Suprapubic skin (tissue), 4 donors: Measurements from ENCODE around the gene MRPL14. TPM values are rescaled to one million over a fixed set of nuclear protein-coding genes. Genes with fewer than 3 reads are reported as not detected.

Source experiments
- DNase-seq, 2 donors: peaks; one replicate each; pipeline ENCODE4 v3.0.0-alpha.2; 2019; ENCODE audit warnings: low spot score in 2 of 2
- H3K27ac ChIP-seq: fragments of 200-600 bp; sonication (generic); one replicate; pipeline ENCODE4 v1.5.1; 2019
- H3K27me3 ChIP-seq: fragments of 200-600 bp; sonication (generic); one replicate; pipeline ENCODE4 v1.5.1; 2019
- H3K36me3 ChIP-seq: fragments of 200-600 bp; sonication (generic); one replicate; pipeline ENCODE4 v1.5.1; 2019
- H3K4me1 ChIP-seq: fragments of 200-600 bp; sonication (generic); one replicate; pipeline ENCODE4 v1.5.1; 2019
- H3K4me3 ChIP-seq: fragments of 200-600 bp; sonication (generic); one replicate; pipeline ENCODE4 v1.5.1; 2019; ENCODE audit warnings: mild to moderate bottlenecking
- H3K9me3 ChIP-seq: fragments of 200-600 bp; sonication (generic); one replicate; pipeline ENCODE4 v1.5.1; 2019
- EP300 ChIP-seq: sonication (generic); formaldehyde crosslinking; IDR thresholded peaks from one replicate; pipeline ENCODE4 v1.6.1; 2017; ENCODE audit warnings: antibody characterized with exemption
- POLR2A ChIP-seq, 2 donors: fragments of 450-650 bp; IDR thresholded peaks; one replicate each; pipeline ENCODE4 v1.6.1; 2017; ENCODE audit warnings: antibody characterized with exemption in 2 of 2, mild to moderate bottlenecking in 2 of 2, moderate library complexity in 2 of 2
- POLR2AphosphoS5 ChIP-seq, 3 donors: sonication (generic); formaldehyde crosslinking; IDR thresholded peaks; one replicate each; pipeline ENCODE4 v1.6.1; 2017; ENCODE audit warnings: antibody characterized with exemption in 3 of 3
- WGBS: methylation state at CpG from one replicate; pipeline ENCODE4 v1.1.5; 2018; 5-methylcytosine and 5-hydroxymethylcytosine counted together
- total RNA-seq, 4 donors: library from RNA; depleted of rRNA; stranded (reverse); fragments of >200 nt; gene quantifications; one replicate each; pipeline ENCODE4 v1.1.0, GENCODE V29; 2016
- TF ChIP-seq, protein P1 (sequence below), 2 donors: fragments of 200-600 bp in 1 of 2; fragments of 450-650 bp in 1 of 2; sonication (generic) in 1 of 2; IDR thresholded peaks; one replicate each; pipeline ENCODE4 v1.5.1; 2016 to 2019; ENCODE audit warnings: antibody characterized with exemption in 2 of 2, mild to moderate bottlenecking in 1 of 2, moderate library complexity in 1 of 2

The MRPL14 gene
- total RNA-seq, 4 donors from 2014 or later: 25.1 to 49.8 (median 44.0) TPM

DNA sequence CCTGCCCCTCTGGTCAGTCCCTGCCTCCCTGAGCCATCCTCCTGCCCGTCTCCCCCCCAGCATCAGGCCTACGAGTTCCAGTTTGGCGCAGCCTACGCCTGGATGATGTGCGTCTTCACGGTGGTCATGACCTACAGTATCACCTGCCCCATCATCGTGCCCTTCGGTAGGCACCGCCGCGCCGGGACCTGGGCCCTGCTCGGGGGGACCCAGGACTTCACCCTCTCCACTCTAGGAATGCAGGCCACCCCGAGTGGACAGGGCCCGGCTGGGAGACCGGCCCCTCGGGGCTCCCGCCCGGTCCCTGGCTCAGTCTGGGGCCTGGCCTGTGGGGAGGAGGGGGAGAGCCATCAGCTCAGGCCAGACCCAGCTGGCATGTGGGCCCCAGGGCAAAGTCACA lies 25.3 kb upstream of the MRPL14 start:
- H3K27me3 ChIP-seq: no peaks in the 10 kb centered on the region
- H3K4me1 ChIP-seq: peaks cover 4% of the 10 kb centered on the region
- peaks cover 49% of the 10 kb centered on the region for H3K36me3 ChIP-seq
- no peak overlapping the region for H3K27ac ChIP-seq
- no peaks in the 10 kb centered on the region for H3K9me3 ChIP-seq
- TF ChIP-seq POLR2AphosphoS5 (IDR thresholded peaks at IDR 0.05) (no peak), POLR2A (IDR thresholded peaks at IDR 0.05) (no peak), EP300 (no peak)
- TF ChIP-seq, protein P1, sequence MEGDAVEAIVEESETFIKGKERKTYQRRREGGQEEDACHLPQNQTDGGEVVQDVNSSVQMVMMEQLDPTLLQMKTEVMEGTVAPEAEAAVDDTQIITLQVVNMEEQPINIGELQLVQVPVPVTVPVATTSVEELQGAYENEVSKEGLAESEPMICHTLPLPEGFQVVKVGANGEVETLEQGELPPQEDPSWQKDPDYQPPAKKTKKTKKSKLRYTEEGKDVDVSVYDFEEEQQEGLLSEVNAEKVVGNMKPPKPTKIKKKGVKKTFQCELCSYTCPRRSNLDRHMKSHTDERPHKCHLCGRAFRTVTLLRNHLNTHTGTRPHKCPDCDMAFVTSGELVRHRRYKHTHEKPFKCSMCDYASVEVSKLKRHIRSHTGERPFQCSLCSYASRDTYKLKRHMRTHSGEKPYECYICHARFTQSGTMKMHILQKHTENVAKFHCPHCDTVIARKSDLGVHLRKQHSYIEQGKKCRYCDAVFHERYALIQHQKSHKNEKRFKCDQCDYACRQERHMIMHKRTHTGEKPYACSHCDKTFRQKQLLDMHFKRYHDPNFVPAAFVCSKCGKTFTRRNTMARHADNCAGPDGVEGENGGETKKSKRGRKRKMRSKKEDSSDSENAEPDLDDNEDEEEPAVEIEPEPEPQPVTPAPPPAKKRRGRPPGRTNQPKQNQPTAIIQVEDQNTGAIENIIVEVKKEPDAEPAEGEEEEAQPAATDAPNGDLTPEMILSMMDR (IDR thresholded peaks at IDR 0.05): no peak
- 95% methylated on average over 18 of the region's 19 CpGs for WGBS
- H3K4me3 ChIP-seq: no peak overlapping the region
- DNase-seq: no peak

DNA sequence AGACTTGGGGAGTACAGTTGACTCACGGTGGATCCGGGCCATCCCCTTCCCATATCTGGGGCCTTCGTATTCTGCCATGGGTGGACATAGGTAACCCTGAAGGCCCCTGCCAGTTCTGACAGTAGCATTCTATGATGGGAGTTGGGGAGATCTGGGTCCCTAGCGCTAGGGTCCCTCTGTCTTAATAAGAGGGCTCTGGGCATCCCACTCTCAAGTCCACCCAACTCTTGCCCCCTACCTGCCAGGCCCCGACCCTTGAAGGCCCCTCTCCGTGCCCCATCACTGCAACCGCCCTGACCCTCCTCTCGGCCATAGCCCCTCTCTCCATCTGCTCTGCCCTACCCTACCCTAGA lies 24.8 kb upstream of the MRPL14 start:
- peaks cover 54% of the 10 kb centered on the region for H3K36me3 ChIP-seq
- peaks cover 4% of the 10 kb centered on the region for H3K4me1 ChIP-seq
- no peak overlapping the region for H3K27ac ChIP-seq
- H3K9me3 ChIP-seq: no peaks in the 10 kb centered on the region
- no peak for DNase-seq
- TF ChIP-seq POLR2A (IDR thresholded peaks at IDR 0.05) (no peak), EP300 (no peak), POLR2AphosphoS5 (IDR thresholded peaks at IDR 0.05) (no peak)
- TF ChIP-seq, protein P1 (IDR thresholded peaks at IDR 0.05): peak in 1 of 2 donors; percentile 19
- no peaks in the 10 kb centered on the region for H3K27me3 ChIP-seq
- no peak overlapping the region for H3K4me3 ChIP-seq
- 84% methylated on average over 5 of the region's 8 CpGs for WGBS

DNA sequence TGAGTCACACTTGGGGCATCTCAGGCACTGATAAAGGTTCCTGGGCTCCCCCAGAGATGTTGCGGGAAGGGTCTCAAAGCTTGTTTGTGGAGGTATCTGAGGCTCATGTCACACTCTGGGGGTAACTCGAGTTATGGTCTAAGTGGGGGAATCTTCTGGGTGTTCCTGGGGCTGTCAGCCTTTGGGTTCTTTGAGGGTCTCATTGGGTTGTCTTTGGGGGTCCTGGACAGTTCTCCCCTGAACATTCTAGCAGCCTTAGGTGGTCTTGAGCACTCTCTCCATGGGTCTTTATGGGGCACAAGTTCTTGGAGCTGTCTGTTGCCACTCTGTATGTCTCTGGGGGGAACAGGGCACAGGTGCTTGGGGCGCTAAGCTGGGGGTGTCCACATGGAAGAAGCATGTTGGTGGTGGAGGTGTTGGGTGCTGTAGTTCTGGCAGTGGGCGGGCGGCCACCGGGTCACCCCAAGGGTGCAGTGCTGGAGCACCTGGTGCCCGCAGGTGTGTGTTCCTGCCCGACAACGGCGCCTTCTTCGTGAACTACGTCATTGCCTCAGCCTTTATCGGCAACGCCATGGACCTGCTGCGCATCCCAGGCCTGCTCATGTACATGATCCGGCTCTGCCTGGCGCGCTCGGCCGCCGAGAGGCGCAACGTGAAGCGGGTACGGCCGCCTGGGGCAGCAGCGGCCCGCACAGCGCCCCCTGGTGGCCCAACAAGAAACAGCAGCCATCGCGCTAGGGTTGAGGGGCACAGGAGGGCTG lies 24.3 kb upstream of the MRPL14 start:
- peaks cover 60% of the 10 kb centered on the region for H3K36me3 ChIP-seq
- TF ChIP-seq EP300: no peak
- TF ChIP-seq, protein P1 (IDR thresholded peaks at IDR 0.05): peak; percentile 98
- H3K4me1 ChIP-seq: peaks cover 4% of the 10 kb centered on the region
- H3K27me3 ChIP-seq: no peaks in the 10 kb centered on the region
- no peaks in the 10 kb centered on the region for H3K9me3 ChIP-seq
- no peak overlapping the region for H3K27ac ChIP-seq
- 73% methylated on average over 7 of the region's 31 CpGs for WGBS
- H3K4me3 ChIP-seq: peak overlapping the region; percentile 5
- DNase-seq: peak in 1 of 2 donors; percentile 82

DNA sequence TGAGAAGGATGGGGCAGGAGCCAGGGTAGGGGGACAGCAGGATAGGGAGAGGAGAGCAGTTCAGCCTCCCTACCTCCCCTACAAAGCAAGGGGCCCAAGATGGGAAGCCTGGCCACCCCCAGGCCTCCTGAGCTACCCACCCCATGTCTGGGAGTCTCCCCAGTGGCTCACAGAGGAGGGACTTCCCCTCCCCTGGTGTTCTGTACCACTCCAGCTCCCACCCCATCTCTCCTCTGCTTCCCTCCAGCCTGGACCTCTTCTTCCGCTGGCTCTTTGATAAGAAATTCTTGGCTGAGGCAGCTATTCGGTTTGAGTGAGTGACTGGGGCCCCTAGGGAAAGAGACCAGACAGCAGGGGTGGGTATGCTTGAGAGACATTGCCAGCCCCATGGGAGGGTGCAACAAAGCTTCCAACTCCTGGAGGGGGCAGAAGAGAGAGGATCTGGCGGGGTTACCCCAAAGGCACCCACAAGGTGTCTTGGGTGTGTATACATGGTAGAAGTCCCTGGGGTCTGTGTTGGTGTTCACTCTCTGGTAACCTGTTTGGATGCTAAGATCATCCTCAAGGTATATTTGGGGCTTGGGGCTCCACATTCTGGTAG lies 23.2 kb upstream of the MRPL14 start:
- Histone ChIP-seq H3K4me1 (peaks cover 4% of the 10 kb centered on the region), H3K27ac (no peak overlapping the region), H3K27me3 (no peaks in the 10 kb centered on the region), H3K4me3 (no peak overlapping the region), H3K36me3 (peaks cover 71% of the 10 kb centered on the region), H3K9me3 (no peaks in the 10 kb centered on the region)
- DNase-seq: no peak
- 87% methylated on average over 3 of the region's 3 CpGs for WGBS
- TF ChIP-seq EP300 (no peak), POLR2AphosphoS5 (IDR thresholded peaks at IDR 0.05) (no peak), POLR2A (IDR thresholded peaks at IDR 0.05) (no peak)
- TF ChIP-seq, protein P1 (IDR thresholded peaks at IDR 0.05): no peak

DNA sequence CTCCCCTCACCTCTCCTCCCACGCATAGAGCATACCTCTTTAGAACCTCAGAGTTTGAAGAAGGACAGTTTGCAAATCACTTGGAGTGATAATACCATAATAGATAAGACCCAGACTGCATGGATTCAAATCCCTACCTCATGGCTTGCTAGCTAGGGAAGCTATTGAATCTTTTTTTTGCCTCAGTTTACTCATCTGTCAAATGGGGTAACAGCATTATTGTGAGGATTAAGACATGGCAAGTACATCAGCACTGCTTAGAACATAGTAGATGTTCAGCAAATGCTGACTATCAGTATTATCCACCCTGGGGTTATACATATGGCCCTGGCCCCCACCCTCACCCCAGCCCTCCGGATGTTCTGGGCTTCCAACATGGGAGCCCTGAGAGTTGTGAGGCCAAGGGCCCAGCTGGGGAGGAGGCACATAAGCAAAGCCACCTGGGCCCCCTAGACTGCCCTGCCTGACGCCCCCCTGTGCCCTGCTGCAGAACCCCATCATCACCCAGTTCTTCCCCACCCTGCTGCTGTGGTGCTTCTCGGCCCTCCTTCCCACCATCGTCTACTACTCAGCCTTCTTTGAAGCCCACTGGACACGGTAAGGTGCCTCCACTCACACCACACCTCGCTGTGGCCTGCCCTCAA lies 22.2 kb upstream of the MRPL14 start:
- Histone ChIP-seq H3K27ac (no peak overlapping the region), H3K27me3 (no peaks in the 10 kb centered on the region), H3K36me3 (peaks cover 75% of the 10 kb centered on the region), H3K4me1 (peaks cover 4% of the 10 kb centered on the region), H3K4me3 (no peak overlapping the region), H3K9me3 (no peaks in the 10 kb centered on the region)
- no peak for DNase-seq
- WGBS: 79% methylated on average over 7 of the region's 7 CpGs
- TF ChIP-seq POLR2AphosphoS5 (IDR thresholded peaks at IDR 0.05) (no peak), EP300 (no peak), POLR2A (IDR thresholded peaks at IDR 0.05) (no peak)
- TF ChIP-seq, protein P1 (IDR thresholded peaks at IDR 0.05): no peak
